Measurements from ENCODE around the gene SPG11. TPM values are rescaled to one million over a fixed set of nuclear protein-coding genes. Genes with fewer than 3 reads are reported as not detected.

SPG11 gene
- total RNA-seq, 4 donors from 2014 or later = 65.1 to 195 (median 87.6) TPM

DNA sequence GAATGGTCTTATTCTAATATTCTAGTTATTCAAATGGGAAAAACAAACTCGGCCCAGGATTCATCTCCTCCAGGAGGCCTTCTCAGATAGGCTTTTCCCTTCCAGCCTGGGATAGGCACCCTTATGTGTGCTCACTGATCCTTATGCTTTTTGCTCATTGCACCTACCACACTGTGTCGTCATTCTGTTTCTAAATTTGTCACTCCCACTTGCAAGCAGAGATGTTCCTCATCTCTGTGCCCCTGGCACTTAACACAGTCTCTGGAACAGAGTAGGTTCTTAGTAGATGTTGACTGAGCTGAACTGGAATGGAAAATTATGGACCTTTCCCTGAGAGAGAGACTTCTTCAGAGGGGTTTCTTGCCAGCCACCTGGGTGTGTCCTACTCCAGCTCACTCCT lies 18.7 kb upstream of the SPG11 start:
- Histone ChIP-seq H3K4me3 (no peak overlapping the region), H3K9me3 (no peaks in the 10 kb centered on the region), H3K27me3 (no peaks in the 10 kb centered on the region), H3K27ac (no peak overlapping the region), H3K4me1 (peaks cover 15% of the 10 kb centered on the region), H3K36me3 (no peaks in the 10 kb centered on the region)
- 64% methylated on average over 2 of the region's 2 CpGs for WGBS
- no peak for DNase-seq (ENCODE audit: low spot score in 2 of 2)
- TF ChIP-seq EP300 (IDR thresholded peaks at IDR 0.05) (no peak), POLR2A (IDR thresholded peaks at IDR 0.05) (no peak), POLR2AphosphoS5 (IDR thresholded peaks at IDR 0.05) (no peak)
- TF ChIP-seq, protein P1, sequence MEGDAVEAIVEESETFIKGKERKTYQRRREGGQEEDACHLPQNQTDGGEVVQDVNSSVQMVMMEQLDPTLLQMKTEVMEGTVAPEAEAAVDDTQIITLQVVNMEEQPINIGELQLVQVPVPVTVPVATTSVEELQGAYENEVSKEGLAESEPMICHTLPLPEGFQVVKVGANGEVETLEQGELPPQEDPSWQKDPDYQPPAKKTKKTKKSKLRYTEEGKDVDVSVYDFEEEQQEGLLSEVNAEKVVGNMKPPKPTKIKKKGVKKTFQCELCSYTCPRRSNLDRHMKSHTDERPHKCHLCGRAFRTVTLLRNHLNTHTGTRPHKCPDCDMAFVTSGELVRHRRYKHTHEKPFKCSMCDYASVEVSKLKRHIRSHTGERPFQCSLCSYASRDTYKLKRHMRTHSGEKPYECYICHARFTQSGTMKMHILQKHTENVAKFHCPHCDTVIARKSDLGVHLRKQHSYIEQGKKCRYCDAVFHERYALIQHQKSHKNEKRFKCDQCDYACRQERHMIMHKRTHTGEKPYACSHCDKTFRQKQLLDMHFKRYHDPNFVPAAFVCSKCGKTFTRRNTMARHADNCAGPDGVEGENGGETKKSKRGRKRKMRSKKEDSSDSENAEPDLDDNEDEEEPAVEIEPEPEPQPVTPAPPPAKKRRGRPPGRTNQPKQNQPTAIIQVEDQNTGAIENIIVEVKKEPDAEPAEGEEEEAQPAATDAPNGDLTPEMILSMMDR (IDR thresholded peaks at IDR 0.05) = no peak

DNA sequence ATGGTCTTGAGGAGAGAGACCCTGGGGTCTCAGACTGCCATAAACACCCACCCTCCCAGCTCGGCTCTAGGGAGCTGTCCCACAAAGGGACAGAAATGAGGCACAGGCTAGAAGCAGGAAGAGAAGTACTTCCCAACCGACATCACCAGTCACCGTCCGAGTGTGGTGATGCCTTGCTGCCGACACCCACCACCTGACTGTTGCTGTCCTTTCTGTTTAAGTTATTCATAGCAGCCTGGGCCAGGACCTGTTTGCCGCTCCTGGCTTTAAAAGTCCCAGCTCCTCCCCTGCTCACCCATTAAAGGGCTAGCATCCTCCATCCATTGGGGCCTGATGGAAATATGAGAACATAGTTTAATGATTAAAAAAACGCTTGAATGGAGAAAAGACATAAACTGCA lies 13.2 kb upstream of the SPG11 start:
- H3K36me3 ChIP-seq = no peaks in the 10 kb centered on the region
- H3K27ac ChIP-seq = no peak overlapping the region
- no peaks in the 10 kb centered on the region for H3K27me3 ChIP-seq
- H3K9me3 ChIP-seq = no peaks in the 10 kb centered on the region
- WGBS = 57% methylated on average over 6 of the region's 7 CpGs
- no peaks in the 10 kb centered on the region for H3K4me1 ChIP-seq
- H3K4me3 ChIP-seq = no peak overlapping the region
- DNase-seq (ENCODE audit: low spot score in 2 of 2) = no peak
- TF ChIP-seq POLR2A (IDR thresholded peaks at IDR 0.05) (no peak), POLR2AphosphoS5 (IDR thresholded peaks at IDR 0.05) (no peak), EP300 (IDR thresholded peaks at IDR 0.05) (no peak)
- TF ChIP-seq, protein P1 (IDR thresholded peaks at IDR 0.05) = no peak

DNA sequence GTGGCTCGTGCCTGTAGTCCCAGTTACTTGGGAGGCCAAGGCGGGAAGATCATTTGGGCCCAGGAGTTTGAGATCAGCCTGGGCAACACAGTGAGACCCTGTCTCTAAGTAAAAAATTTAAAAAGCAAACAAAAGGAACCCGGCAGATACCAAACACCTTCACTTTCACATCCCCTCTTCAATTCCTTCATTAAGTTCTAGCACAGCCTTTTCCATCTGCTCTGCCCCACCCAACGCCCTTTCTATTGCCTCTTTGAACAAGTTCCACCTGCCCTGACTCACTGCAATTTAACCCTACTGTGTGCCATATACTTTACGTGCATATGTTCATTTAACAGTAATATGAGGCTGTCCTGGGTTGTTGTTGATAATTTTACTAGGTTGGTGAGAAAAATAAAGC lies 12.4 kb upstream of the SPG11 start:
- H3K27me3 ChIP-seq = no peaks in the 10 kb centered on the region
- no peaks in the 10 kb centered on the region for H3K4me1 ChIP-seq
- no peaks in the 10 kb centered on the region for H3K9me3 ChIP-seq
- no peak overlapping the region for H3K27ac ChIP-seq
- 86% methylated on average over 5 of the region's 5 CpGs for WGBS
- H3K36me3 ChIP-seq = no peaks in the 10 kb centered on the region
- H3K4me3 ChIP-seq = no peak overlapping the region
- TF ChIP-seq EP300 (IDR thresholded peaks at IDR 0.05) (no peak), POLR2AphosphoS5 (IDR thresholded peaks at IDR 0.05) (no peak), POLR2A (IDR thresholded peaks at IDR 0.05) (no peak)
- TF ChIP-seq, protein P1 (IDR thresholded peaks at IDR 0.05) = no peak
- no peak for DNase-seq (ENCODE audit: low spot score in 2 of 2)

DNA sequence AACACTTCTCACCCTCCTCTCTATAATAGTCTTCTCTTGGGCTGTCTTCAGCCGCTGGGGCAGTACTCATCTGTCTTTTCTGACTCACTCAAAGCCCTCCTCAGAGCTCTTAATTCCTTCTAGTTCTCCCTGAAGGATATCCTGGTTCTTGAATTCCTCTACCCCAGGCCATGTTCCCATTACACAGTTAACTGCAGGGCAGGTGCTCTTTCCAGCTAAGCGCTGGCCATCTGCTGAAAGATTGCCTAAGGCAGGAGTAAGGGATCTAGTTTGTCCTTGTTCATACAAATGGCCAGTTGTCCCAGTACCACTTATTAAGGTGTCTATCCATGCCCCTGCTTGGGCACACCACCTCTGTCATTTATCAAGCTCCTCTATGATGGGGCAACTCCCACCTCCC lies 10.2 kb upstream of the SPG11 start:
- TF ChIP-seq POLR2A (IDR thresholded peaks at IDR 0.05) (no peak), EP300 (IDR thresholded peaks at IDR 0.05) (no peak), POLR2AphosphoS5 (IDR thresholded peaks at IDR 0.05) (no peak)
- TF ChIP-seq, protein P1 (IDR thresholded peaks at IDR 0.05) = no peak
- no peak overlapping the region for H3K4me3 ChIP-seq
- H3K27ac ChIP-seq = no peak overlapping the region
- 90% methylated on average over 2 of the region's 2 CpGs for WGBS
- H3K36me3 ChIP-seq = no peaks in the 10 kb centered on the region
- no peaks in the 10 kb centered on the region for H3K4me1 ChIP-seq
- no peaks in the 10 kb centered on the region for H3K27me3 ChIP-seq
- no peaks in the 10 kb centered on the region for H3K9me3 ChIP-seq
- DNase-seq (ENCODE audit: low spot score in 2 of 2) = no peak

DNA sequence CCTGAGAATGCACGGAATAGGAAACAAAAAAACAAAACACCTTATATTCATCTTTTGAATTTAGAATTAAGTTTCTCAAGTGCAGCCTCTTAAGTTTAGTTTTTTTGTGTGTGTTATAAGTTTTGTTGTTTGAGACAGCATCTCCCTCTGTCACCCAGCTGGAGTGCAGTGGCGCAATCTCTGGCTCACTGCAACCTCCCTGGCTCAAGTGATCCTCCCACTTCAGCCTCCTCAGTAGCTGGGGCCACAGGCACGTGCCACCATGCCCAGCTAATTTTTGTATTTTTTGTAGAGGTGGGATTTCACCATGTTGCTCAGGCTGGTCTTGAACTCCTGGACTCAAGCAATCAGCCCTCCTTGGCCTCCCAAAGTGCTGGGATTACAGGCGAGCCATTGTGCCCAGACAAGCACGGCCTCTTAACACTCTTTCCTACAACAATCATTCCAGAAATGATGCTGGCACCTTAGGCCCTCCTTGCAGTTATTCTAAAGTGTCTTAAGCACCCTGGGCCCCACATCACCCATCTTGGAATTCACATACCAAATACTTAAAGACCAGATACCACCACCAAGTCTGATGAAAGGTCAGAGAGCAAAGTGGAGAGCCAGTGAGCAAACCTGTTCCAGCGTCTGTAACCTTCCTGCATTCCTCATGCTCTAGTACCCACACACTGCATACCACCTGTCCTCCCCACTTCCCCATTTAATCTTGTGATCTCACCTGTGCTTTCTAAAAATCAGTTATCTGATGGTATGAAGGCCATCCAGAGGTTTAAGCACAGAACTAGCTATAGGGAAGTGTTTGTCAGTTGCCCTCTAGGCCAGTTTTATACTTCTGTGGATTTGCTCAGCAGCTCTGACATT lies 6.9 kb upstream of the SPG11 start:
- WGBS = 84% methylated on average over 6 of the region's 6 CpGs
- H3K9me3 ChIP-seq = no peaks in the 10 kb centered on the region
- no peak for TF ChIP-seq POLR2A (IDR thresholded peaks at IDR 0.05)
- no peak for TF ChIP-seq POLR2AphosphoS5 (IDR thresholded peaks at IDR 0.05)
- TF ChIP-seq EP300 (IDR thresholded peaks at IDR 0.05) = no peak
- TF ChIP-seq, protein P1 (IDR thresholded peaks at IDR 0.05) = no peak
- no peak overlapping the region for H3K4me3 ChIP-seq
- no peaks in the 10 kb centered on the region for H3K36me3 ChIP-seq
- no peak for DNase-seq (ENCODE audit: low spot score in 2 of 2)
- no peaks in the 10 kb centered on the region for H3K27me3 ChIP-seq
- H3K4me1 ChIP-seq = no peaks in the 10 kb centered on the region
- no peak overlapping the region for H3K27ac ChIP-seq

All from suprapubic skin (tissue), 4 donors.